Epithelial cell of esophagus (primary cell): ENCODE measurements around the gene MYH15.

Experiments
- DNase-seq: peaks from one replicate; pipeline ENCODE4 v3.0.0; 2010; ENCODE audit warnings: low read depth
- H3K4me3 ChIP-seq: 2 replicates; pipeline ENCODE4 v1.5.1; 2011; ENCODE audit warnings: mild to moderate bottlenecking, low read length, control low read depth
- CTCF ChIP-seq: IDR thresholded peaks from 2 replicates; pipeline ENCODE4 v1.5.1; 2011; ENCODE audit warnings: low read depth, mild to moderate bottlenecking, low read length, control low read depth, inconsistent platforms; ENCODE audit not compliant: insufficient read depth; ENCODE audit errors: missing control alignments

MYH15 gene

GRCh38 chr3:108437439-108437838 lies 73.0 kb downstream of the MYH15 start:
- TF ChIP-seq CTCF = no peak
- DNase-seq = peak; percentile 9
- no peak overlapping the region for H3K4me3 ChIP-seq

- no peak overlapping the region for H3K4me3 ChIP-seq
- no peak for TF ChIP-seq CTCF
- DNase-seq = no peak
These were observed 76.5 kb downstream of the MYH15 start for GRCh38 chr3:108433928-108434327.

GRCh38 chr3:108432431-108432830 lies 78.0 kb downstream of the MYH15 start:
- no peak for DNase-seq
- H3K4me3 ChIP-seq = no peak overlapping the region
- no peak for TF ChIP-seq CTCF

GRCh38 chr3:108430540-108430939 lies 79.9 kb downstream of the MYH15 start:
- DNase-seq = peak; percentile 19
- TF ChIP-seq CTCF = no peak
- no peak overlapping the region for H3K4me3 ChIP-seq

- H3K4me3 ChIP-seq = no peak overlapping the region
- no peak for DNase-seq
- TF ChIP-seq CTCF = no peak
These were observed 81.8 kb downstream of the MYH15 start for GRCh38 chr3:108428586-108428985.

- H3K4me3 ChIP-seq = no peak overlapping the region
- DNase-seq = peak; percentile 98
- TF ChIP-seq CTCF = no peak
These were observed 89.5 kb downstream of the MYH15 start for GRCh38 chr3:108420926-108421325.

GRCh38 chr3:108416111-108416869 lies 94.1 kb downstream of the MYH15 start:
- no peak overlapping the region for H3K4me3 ChIP-seq
- no peak for TF ChIP-seq CTCF
- peak; percentile 9 for DNase-seq
